Stimulated activated naive CD8-positive, alpha-beta T cell treated with anti-CD3 and anti-CD28 coated beads, Interleukin-15, Interleukin-2, amounts not matched to agents 100 U/mL and 50 U/mL, for 24 hours (primary cell): ENCODE measurements around the gene UBQLN4.

ENCODE experiments used
- ATAC-seq: fragments of 150-1000 bp; cut with Tn5 transposase; one replicate; pipeline ENCODE4 v1.10.0; 2021
- DNase-seq: peaks from one replicate; pipeline ENCODE4 v3.0.0; 2021

The UBQLN4 gene

DNA sequence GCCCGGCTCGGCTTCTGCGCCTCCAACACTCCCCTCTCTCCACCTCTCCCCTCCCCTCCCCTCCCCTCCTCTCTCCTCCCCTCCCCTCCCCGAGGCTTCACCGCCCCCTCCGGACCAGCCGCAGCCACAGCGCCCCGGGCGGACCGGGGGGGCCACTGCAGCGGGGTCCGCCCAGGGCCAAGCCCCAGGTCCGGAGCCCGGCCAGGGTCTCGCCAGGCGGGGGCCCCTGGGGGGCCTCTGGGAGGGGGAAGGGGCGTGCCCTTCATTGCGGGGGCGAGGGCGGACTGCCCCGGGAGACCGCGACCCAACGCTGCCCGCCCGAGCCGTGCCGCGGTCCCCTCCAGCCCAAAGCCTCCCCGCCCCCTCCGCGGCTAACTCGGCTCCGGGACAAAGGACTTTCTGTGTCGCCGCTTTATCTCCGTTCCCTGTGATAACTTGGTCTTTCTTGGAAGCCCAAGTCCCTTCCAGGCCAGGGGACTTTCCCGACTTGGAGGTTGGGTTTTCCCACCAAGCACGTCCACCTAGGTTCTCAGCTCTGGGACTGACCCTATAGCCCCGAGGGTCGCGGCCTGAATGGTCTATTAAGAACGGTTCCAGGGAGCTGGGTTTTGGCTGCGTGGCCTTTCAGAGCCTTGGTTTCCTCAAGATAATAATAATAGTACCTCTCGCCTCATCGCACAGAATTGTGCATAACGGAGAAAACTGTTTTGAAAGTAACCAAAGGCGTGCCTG is at the start of gene UBQLN4:
Gene UBQLN4, minus strand, starts transcription at position 31 of the 732 bp plus-strand sequence. CDS start 97 bp downstream, outside the sequence.
- ATAC-seq, result peak; percentile 68

DNA sequence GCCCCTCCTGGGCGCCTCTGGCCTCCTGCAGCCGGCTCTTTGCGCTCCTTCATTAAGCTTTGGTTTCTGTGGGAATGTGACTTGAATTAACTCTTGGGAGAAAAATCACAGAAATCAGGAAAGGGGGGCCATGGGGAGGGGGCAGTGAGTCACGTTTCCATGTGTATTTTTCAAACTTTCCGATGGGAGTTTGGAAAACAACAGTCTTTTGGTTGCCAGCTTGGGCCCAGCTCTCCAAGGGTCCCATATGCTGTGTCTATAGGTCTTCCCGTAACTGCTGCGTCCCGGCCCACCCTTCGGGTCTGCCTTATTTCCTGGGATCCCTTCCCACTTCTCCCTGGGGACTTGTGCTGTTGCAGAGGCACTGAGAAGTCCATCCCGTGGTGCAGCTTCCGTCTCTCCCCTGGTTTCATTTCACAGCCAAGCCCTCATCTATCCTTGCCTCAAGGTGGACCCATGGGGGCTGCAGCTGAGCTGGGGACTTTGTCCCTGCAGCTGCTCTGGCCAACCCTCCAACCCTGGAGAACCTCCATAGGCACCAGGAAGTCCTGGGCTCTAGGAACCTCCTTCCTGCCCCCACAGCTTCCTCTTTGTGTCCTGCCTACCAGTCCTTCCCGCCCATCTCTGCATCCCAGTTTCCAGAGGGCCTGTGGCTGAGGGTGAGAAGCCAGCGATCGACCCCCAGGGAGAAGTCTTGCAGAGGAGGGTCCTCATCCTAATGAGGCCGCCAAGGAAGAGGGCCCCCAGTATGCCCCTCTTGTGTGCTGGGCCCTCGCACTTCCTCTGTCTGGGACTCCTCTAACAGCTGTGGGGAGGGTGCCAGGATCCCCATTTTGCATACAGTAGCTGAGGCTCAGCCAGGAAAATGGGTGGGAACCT is 49.3 kb upstream of the UBQLN4 start:
- DNase-seq, result no peak

More for the DNA sequence above, at the start of gene UBQLN4:
- DNase-seq, result peak; percentile 90

DNA sequence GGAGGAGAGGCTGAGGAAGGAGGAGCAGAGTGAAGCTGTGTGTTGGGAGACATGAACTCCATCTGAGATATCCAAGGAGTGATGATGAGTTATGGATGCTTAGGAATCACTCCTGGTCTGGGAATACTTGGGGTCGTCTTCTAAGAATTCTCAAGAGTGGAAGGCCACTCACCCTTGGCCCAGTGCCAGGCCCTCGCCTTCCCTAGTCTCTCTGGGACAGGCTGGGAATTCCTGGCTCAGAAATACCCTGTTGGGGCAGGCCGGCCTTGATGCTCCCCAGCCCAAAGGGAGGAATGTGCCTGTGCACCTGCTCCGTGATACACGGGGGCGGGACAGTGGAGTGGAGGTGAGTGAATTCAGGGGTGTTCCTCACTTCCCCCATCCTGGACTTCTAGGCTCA is 48.3 kb upstream of the UBQLN4 start:
- DNase-seq (no peak), ATAC-seq (no peak)

More for the DNA sequence above, 49.3 kb upstream of the UBQLN4 start:
- ATAC-seq, result no peak

DNA sequence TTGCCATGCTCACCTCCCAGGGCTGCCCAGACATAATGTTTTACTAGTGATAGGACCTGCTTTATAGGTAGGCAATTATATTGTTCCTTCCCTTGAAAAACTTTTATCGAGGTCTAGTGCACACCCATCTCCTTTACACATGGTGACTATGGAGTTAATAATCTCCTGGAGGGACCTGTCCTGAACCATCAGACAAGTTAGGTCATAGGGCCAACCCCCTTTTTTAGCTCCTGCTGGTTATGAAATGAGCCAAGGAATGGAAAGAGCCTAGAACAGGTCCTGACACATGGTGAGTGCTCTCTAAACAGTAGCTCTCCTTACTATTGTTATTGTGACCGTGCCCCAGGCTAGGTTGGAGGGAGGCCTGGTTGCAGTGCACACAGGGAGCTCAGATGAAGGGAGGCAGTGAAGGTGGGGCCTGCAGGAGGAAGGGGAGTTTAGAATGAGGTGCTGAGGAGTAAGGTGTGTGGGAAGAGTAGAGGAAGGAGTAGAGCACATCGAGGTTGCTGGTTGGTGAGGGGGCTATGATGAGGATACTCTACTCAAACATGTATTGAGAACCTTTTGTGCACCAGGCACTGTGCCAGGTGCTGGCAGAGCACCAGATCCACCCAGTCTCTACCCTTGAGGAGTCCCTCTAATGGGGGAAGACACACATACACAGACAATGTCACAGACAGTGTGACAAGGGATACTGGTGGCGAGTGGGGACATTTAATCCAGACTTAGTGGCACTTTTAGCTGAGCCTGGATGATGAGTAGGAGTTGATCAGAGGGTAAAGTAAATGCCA is 46.8 kb upstream of the UBQLN4 start:
- ATAC-seq, result no peak
- no peak for DNase-seq

- ATAC-seq (no peak), DNase-seq (no peak)
These were observed 45.7 kb upstream of the UBQLN4 start for GRCh38 chr1:156099282-156099681.

DNA sequence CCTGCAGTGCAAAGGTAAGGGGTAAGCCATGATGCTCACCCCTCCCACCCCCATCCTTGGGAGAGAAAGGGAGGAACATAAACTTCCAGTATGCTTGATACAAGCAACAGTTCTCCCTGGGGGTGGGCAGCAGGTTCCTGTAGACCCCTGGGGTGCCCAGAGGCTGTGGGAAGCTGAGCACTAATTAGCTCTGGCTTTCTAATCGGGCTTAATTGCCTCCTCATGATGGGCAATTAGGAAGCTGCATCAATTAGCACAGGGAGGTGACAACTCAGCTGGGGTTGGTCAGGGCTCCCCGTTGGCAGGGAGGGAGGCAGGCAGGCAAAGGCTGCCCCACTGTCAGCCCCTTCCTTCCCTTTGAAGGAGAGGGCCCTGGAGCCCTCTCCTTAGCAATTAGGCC is 45.2 kb upstream of the UBQLN4 start:
- ATAC-seq (no peak), DNase-seq (no peak)

GRCh38 chr1:156097499-156098178 is 44.0 kb upstream of the UBQLN4 start:
- DNase-seq, result peak; percentile 68
- peak; percentile 51 for ATAC-seq

DNA sequence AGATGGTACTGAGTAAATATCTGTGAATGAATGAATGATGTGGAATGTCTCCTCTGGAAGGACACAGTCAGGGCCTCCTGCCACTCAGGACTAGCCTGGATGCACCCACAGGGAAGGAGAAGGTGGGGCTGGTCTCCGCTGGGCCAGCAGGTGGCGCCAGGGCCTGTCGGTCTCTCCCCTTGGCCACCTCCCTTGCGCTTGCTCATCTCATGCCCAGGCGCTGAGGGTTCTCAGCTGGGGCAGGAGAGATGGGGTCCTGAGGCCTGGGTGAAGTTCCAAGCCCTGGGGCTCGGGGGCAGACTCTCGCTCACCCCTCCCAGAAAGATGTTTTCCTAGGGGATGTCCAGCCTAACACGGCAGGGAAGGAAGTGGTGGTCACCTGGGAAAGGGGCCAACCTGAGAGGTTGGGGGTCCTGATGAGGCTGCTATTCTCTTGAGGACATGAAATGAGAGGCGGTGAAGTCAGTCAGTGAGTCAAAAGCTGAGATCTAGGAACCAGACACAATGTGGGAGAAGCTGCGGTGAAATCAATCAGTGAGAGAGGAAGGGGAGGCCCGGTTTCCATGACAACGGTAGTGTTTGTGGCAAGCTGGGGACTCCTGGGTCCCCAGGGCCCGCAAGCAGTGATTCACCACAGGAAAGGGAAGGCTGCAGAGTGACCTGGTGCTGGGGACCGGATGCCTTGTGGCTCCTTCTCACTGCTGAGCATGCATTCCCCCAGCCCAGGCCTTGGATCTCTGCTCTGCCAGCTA is 43.2 kb upstream of the UBQLN4 start:
- ATAC-seq (peak; percentile 85), DNase-seq (peak; percentile 93)

DNA sequence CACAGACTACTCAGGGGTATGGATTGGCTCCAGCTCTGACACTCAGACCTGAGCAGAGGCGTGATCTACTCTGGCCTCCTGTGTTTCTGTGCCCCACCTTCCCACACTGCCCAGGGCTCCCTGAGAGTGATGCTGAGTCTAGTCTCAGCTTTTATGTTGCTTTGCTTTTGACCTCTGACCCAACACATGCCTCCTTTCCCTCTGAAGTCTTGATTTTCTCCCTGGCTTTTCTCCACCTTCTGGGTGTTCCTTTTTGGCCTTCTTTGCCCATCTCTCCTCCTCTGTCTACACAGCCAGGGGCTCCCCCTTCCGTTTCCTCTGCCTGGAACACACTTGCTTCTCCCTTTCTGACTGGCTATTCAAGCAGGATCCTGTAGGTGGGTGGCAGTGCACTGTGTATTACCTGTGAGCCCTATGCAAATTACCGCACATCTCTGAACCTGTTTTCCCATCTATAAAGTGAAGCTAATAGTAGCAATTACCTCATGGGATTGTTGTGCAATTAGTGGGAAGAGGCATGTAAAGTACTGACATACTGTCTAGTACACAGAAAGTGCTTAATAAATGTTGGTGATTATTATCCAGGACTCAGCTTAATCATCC is 42.4 kb upstream of the UBQLN4 start:
- ATAC-seq (no peak), DNase-seq (peak; percentile 38)

DNA sequence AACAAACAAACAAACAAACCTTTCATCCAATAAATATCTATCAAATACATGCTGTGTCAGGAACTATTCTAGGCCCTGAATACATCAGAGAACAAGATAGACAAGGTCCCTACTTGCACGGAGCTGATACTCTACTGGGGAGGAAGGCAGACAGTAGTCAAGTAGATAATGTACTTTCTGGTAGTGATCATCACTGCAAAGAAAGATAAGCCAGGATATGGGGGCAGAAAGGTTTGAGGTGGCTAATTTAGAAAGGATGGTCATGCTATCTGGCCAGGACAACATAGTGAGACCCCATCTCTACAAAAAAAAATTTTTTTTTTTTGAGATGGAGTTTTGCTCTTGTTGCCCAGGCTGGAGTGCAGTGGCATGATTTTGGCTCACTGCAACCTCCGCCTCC is 38.0 kb upstream of the UBQLN4 start:
- DNase-seq, result no peak
- ATAC-seq, result no peak

GRCh38 chr1:156090840-156091188 is 37.2 kb upstream of the UBQLN4 start:
- DNase-seq (peak; percentile 92), ATAC-seq (peak; percentile 94)

DNA sequence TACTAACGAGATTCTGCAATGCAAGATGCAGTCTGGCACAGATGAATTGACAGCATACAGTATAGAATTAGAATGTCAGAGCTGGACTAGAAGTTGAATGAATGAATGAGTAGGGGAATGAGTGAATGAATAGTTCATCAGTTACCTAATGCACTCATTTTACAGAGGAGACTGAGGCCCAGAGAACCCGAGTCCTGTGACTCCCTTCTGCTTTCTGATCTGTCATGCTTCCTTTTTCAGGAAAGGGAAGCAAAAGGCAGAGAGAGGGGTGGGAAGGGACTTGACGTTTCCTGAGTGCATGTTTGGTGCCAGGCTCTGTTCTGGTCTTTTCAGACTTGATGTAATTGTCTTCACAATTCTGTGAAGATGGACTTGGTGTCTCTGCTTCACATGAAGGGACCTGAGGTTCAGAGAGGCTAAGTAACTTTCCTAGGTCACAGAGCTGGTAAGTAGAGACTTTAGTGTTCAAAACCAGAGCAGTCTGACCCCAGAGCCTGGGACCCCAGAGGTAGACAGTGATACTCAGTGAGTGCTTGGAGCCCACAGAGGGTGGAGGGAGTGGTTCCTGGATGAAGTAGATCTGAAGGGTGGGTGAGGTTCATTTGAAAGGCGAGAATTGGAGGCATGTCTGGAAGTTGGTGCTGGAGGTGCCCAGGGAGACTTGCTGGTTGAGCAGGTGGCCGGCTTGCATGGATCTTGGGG is 36.7 kb upstream of the UBQLN4 start:
- peak; percentile 33 for ATAC-seq
- no peak for DNase-seq

DNA sequence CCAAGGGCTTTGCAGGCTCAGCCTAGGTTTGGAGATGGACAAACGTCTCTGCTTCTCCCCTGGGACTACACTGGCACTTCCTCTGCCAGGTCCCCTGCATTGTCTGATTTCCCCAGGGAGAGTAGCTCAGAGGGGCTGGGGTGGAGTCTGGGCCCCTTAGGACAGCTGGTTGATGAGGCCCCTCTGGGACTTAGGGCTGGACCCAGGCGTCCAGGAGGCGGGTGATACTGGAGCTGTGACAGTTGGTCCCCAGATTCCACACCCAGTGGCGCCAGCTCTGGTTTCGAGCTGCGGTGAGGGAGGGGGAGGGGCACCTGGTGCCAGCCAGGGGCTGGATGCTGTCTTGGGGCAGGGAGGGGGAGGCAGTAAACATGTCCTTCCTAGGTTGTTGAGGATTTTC is 36.1 kb upstream of the UBQLN4 start:
- DNase-seq (no peak), ATAC-seq (no peak)

DNA sequence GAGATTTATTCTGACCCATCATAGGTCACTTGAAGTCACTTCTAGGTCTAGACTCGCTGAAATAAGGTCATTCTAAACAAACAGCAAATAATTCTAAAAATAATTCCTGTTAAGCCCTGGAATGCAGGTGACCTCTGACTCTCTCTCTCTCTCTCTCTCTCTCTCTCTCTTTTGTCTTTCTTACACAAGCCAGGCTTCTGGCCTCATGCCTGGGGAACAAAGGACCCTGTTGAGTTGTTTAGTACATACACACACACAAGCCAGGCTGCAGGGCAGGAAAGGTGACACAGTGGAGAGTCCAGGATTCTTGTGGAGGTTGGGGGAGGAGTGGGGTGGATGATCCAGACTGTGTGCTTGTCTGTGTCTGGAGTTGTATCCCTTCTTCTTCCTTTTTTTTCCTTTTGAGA is 32.7 kb upstream of the UBQLN4 start:
- DNase-seq (no peak), ATAC-seq (no peak)

DNA sequence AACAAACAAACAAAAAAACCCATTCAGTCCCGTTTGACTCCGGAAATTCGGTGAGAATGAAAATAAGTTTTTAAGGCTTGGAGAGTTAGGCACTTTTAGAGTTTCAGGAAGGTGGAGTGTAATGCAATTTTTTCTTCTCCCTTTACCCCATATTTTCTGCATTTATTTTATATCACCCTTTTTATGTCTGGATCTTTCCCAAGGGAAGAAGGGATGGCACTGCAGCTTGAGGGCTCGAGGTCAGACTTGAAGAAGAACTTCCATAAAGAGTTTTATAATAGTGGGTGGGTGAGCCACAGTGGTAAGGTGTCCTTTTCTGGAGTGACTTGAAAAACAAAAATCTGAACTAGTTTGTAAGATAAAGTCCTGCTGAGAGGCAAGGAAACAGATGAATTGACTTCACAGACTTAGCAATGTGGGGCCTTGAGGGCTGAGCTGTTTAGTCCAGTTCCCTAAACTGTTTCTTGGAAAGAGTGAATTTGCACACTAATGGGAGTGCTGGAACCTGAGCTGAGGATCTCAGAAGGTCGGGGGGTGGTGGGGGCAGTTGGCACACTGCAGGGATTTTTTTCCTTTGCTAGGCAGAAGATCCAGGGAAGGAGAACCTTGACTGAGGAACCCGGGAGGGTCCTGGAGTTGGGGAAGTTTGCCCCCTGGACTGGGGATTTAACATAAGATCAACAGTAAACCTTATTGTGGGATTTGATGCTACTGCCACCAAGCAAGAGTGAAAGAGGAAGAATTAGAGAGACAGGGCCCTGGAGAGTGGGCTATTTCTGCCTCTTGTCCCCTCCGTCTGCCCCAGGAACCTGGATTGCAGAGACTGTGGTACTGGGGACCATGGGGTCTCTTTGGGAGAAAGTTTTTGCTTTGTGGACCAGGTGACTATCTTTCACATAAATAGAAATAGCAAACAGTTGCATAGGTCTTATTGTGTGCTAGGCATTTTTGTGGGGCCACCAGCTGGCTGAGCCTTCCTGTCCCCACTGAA is 30.5 kb upstream of the UBQLN4 start:
- no peak for DNase-seq
- no peak for ATAC-seq

GRCh38 chr1:156082309-156083091 is 28.9 kb upstream of the UBQLN4 start, which contains the start of gene MEX3A:
TSS of gene MEX3A (minus strand) at chr1:156082465. CDS start at chr1:156081998, 467 bp downstream.
- ATAC-seq, result peak; percentile 78
- peak; percentile 74 for DNase-seq

- ATAC-seq (no peak), DNase-seq (no peak)
These were observed 28.3 kb upstream of the UBQLN4 start for GRCh38 chr1:156081917-156082308.
